ENCODE measurements around the gene CYB5B. TPM values are rescaled to one million over a fixed set of nuclear protein-coding genes. Genes with fewer than 3 reads are reported as not detected.

The CYB5B gene
- polyA plus RNA-seq, 1 of the 3 experiments (the other 2 are of a cell fraction), result 64.4 TPM

DNA sequence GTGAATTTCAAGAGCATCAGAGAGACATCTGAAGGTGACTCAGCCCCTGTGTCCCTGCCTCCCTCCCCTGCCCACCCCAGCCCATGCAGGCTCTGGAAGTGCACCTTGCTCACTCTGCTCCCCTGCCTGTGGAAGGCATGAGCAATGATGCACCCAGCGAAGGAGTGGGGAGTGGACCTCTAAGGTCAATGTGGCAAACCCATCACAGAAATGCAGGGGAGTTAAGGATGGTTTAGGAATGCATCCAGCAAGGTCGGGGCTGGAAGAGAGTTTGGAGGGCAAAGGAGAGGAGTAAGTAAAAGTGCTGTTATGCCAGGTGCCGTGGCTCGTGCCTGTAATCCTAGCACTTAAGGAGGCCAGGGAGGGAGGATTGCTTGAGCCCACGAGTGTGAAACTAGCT lies 61.9 kb downstream of the CYB5B start:
- Histone ChIP-seq H3K4me3 (ENCODE audit: low read depth in 2 of 2, low read length in 1 of 2) (no peak overlapping the region), H3K36me3 (replicated peaks in 1 of 2; ENCODE audit: control insufficient read depth in 1 of 2, insufficient read depth in 2 of 2, low read length in 1 of 2) (no peaks in the 10 kb centered on the region), H3K9me2 (no peaks in the 10 kb centered on the region), H3F3A (replicated peaks; ENCODE audit: insufficient read depth) (peaks cover 13% of the 10 kb centered on the region), H2AFZ (ENCODE audit: low read depth) (no peak overlapping the region), H3K27ac (ENCODE audit: low read depth in 2 of 2, low read length in 1 of 2) (no peak overlapping the region), H3K79me2 (ENCODE audit: insufficient read depth) (no peaks in the 10 kb centered on the region), H3K4me2 (no peak overlapping the region), H3K9me3 (no peaks in the 10 kb centered on the region), H3K4me1 (ENCODE audit: control insufficient read depth in 1 of 2, insufficient read depth in 2 of 2, low read depth in 1 of 2, low read length in 1 of 2) (peaks cover 5 to 8% of the 10 kb centered on the region in 2 experiments; a peak in 1 of 4 replicates), H3K27me3 (ENCODE audit: insufficient read depth) (no peaks in the 10 kb centered on the region), H3K9ac (no peak overlapping the region), H4K20me1 (ENCODE audit: insufficient read depth) (no peaks in the 10 kb centered on the region)
- no peak for TF ChIP-seq NRF1 (IDR thresholded peaks at IDR 0.05; ENCODE audit: low read depth, low read length)
- TF ChIP-seq SMC3 (IDR thresholded peaks at IDR 0.05; ENCODE audit: low read depth, low read length), result no peak
- TF ChIP-seq RAD21 (IDR thresholded peaks at IDR 0.05; ENCODE audit: low read length), result no peak
- no peak for TF ChIP-seq YY1 (IDR thresholded peaks at IDR 0.05; ENCODE audit: low read depth)
- TF ChIP-seq NFIC (IDR thresholded peaks at IDR 0.05; ENCODE audit: borderline replicate concordance), result no peak
- no peak for TF ChIP-seq MEF2A (IDR thresholded peaks at IDR 0.05; ENCODE audit: borderline replicate concordance, low read depth)
- TF ChIP-seq GABPA (IDR thresholded peaks at IDR 0.05; ENCODE audit: low read depth), result no peak
- POLR2A ChIA-PET, result no interaction called here
- CTCF ChIA-PET, result no interaction called here
- 89% methylated on average over 5 of the region's 5 CpGs for WGBS (ENCODE audit: low lambda C conversion rate)
- no peak for DNase-seq

DNA sequence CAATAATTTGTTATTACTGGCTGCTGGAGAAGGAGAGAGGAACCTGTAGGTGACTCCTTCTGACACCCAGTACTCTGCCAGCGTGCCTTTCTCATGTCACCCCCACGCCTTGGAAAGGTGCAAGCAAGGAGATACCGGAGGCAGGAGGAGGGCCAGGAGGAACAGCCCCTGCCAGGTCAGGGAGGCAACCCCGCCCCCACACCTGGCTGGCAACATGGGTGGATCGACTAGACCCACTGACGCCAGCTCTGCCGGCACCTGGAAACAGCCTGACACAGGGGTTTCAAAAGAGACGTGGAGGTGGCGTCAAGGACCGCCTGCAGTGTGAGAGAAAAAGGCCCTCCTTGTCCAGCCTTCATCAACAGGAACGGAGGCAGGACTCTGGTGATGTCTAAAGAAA lies 62.3 kb downstream of the CYB5B start:
- CTCF ChIA-PET, result interaction anchor here (1.1 kb wide), 1 partner anchor 13 kb away, joined by 3 read pairs; no protein-coding TSS in a partner anchor
- POLR2A ChIA-PET, result no interaction called here
- Histone ChIP-seq H3K4me3 (ENCODE audit: low read depth in 2 of 2, low read length in 1 of 2) (no peak overlapping the region), H3K79me2 (ENCODE audit: insufficient read depth) (no peaks in the 10 kb centered on the region), H2AFZ (ENCODE audit: low read depth) (no peak overlapping the region), H3K4me1 (ENCODE audit: control insufficient read depth in 1 of 2, insufficient read depth in 2 of 2, low read depth in 1 of 2, low read length in 1 of 2) (peaks cover 5 to 8% of the 10 kb centered on the region in 2 experiments; a peak in 1 of 4 replicates), H3F3A (replicated peaks; ENCODE audit: insufficient read depth) (peaks cover 13% of the 10 kb centered on the region), H3K36me3 (replicated peaks in 1 of 2; ENCODE audit: control insufficient read depth in 1 of 2, insufficient read depth in 2 of 2, low read length in 1 of 2) (no peaks in the 10 kb centered on the region), H3K9me3 (no peaks in the 10 kb centered on the region), H3K4me2 (no peak overlapping the region), H3K27ac (ENCODE audit: low read depth in 2 of 2, low read length in 1 of 2) (no peak overlapping the region), H4K20me1 (ENCODE audit: insufficient read depth) (no peaks in the 10 kb centered on the region), H3K27me3 (ENCODE audit: insufficient read depth) (no peaks in the 10 kb centered on the region), H3K9me2 (no peaks in the 10 kb centered on the region), H3K9ac (no peak overlapping the region)
- TF ChIP-seq, protein P1, sequence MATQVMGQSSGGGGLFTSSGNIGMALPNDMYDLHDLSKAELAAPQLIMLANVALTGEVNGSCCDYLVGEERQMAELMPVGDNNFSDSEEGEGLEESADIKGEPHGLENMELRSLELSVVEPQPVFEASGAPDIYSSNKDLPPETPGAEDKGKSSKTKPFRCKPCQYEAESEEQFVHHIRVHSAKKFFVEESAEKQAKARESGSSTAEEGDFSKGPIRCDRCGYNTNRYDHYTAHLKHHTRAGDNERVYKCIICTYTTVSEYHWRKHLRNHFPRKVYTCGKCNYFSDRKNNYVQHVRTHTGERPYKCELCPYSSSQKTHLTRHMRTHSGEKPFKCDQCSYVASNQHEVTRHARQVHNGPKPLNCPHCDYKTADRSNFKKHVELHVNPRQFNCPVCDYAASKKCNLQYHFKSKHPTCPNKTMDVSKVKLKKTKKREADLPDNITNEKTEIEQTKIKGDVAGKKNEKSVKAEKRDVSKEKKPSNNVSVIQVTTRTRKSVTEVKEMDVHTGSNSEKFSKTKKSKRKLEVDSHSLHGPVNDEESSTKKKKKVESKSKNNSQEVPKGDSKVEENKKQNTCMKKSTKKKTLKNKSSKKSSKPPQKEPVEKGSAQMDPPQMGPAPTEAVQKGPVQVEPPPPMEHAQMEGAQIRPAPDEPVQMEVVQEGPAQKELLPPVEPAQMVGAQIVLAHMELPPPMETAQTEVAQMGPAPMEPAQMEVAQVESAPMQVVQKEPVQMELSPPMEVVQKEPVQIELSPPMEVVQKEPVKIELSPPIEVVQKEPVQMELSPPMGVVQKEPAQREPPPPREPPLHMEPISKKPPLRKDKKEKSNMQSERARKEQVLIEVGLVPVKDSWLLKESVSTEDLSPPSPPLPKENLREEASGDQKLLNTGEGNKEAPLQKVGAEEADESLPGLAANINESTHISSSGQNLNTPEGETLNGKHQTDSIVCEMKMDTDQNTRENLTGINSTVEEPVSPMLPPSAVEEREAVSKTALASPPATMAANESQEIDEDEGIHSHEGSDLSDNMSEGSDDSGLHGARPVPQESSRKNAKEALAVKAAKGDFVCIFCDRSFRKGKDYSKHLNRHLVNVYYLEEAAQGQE (IDR thresholded peaks at IDR 0.05; ENCODE audit: low read depth, low read length), result no peak
- TF ChIP-seq ELF1 (IDR thresholded peaks at IDR 0.05), result no peak
- TF ChIP-seq, protein P2, sequence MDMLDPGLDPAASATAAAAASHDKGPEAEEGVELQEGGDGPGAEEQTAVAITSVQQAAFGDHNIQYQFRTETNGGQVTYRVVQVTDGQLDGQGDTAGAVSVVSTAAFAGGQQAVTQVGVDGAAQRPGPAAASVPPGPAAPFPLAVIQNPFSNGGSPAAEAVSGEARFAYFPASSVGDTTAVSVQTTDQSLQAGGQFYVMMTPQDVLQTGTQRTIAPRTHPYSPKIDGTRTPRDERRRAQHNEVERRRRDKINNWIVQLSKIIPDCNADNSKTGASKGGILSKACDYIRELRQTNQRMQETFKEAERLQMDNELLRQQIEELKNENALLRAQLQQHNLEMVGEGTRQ (IDR thresholded peaks at IDR 0.05; ENCODE audit: borderline replicate concordance, low read depth, low read length), result no peak
- no peak for DNase-seq
- 89% methylated on average over 11 of the region's 11 CpGs for WGBS (ENCODE audit: low lambda C conversion rate)

Measured in SK-N-SH (cell line).